Measurements from ENCODE around the gene RHOT2. TPM values are rescaled to one million over a fixed set of nuclear protein-coding genes. Genes with fewer than 3 reads are reported as not detected.
"Not testable (repeated sequence)": the region's sequence is repeated elsewhere in the genome, so short reads cannot be mapped to it uniquely, and the experiment has no call there.

The RHOT2 gene
- total and polyA plus RNA-seq, 2 donors (not counting 3 experiments of a cell fraction or from before 2014, with no cell fraction given), result 106 to 139 TPM

DNA sequence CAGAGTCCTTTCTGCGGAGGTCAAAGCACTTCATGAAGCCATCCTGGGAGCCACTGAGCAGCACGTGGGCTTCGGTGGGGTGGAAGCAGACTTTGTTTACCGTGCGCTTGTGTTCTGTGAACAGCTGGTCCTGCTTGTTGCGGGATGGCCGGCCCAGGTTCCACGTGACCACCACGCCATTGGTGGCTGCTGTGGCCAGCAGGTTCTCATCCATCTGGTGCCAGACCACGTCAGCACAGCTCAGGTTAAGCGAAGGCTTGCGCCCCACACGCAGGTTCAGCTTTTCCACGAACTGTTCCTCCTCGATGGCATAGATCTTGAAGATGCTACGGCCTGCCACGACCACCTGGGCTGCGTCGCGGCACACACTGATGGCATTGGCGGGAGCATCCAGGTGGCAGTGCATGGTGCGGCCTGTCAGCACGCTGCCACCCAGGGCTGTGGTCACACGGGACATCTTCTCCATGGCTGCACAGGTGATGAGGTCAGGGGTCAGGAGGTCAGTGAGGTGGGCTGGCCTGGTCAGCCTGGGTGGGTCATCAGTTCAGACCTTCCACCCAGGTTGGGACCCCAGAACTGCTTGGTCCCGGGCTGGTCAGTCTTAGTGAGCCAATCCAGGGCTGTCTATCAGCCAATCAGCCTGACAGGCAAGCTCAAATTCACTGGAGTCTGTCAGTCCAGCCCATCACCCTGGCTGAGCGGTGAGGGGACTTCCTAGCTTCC, 21.4 kb downstream of the RHOT2 start:
- H2AFZ ChIP-seq (ENCODE audit: low read depth, low read length), result peak overlapping the region; percentile 76
- TF ChIP-seq, protein P1, sequence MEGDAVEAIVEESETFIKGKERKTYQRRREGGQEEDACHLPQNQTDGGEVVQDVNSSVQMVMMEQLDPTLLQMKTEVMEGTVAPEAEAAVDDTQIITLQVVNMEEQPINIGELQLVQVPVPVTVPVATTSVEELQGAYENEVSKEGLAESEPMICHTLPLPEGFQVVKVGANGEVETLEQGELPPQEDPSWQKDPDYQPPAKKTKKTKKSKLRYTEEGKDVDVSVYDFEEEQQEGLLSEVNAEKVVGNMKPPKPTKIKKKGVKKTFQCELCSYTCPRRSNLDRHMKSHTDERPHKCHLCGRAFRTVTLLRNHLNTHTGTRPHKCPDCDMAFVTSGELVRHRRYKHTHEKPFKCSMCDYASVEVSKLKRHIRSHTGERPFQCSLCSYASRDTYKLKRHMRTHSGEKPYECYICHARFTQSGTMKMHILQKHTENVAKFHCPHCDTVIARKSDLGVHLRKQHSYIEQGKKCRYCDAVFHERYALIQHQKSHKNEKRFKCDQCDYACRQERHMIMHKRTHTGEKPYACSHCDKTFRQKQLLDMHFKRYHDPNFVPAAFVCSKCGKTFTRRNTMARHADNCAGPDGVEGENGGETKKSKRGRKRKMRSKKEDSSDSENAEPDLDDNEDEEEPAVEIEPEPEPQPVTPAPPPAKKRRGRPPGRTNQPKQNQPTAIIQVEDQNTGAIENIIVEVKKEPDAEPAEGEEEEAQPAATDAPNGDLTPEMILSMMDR (IDR thresholded peaks at IDR 0.05; ENCODE audit: extremely low read depth in 1 of 2, insufficient read depth in 1 of 2, low read depth in 1 of 2, low read length in 2 of 2), result no peak
- TF ChIP-seq FOS (IDR thresholded peaks at IDR 0.05; ENCODE audit: borderline replicate concordance, insufficient read depth, low read length) (no peak), POLR2AphosphoS5 (IDR thresholded peaks at IDR 0.05; ENCODE audit: insufficient read depth, low read depth, low read length) (no peak), JUN (IDR thresholded peaks at IDR 0.05; ENCODE audit: borderline replicate concordance, insufficient read depth, insufficient read length, low read depth) (no peak), EZH2 (IDR thresholded peaks at IDR 0.05; ENCODE audit: borderline replicate concordance, low read depth, low read length, severe bottlenecking) (no peak), GATA2 (IDR thresholded peaks at IDR 0.05; ENCODE audit: insufficient read depth, insufficient read length, low read depth, low read length) (no peak)
- TF ChIP-seq, protein P2, sequence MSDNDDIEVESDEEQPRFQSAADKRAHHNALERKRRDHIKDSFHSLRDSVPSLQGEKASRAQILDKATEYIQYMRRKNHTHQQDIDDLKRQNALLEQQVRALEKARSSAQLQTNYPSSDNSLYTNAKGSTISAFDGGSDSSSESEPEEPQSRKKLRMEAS (IDR thresholded peaks at IDR 0.05; ENCODE audit: insufficient read depth, insufficient read length), result no peak

DNA sequence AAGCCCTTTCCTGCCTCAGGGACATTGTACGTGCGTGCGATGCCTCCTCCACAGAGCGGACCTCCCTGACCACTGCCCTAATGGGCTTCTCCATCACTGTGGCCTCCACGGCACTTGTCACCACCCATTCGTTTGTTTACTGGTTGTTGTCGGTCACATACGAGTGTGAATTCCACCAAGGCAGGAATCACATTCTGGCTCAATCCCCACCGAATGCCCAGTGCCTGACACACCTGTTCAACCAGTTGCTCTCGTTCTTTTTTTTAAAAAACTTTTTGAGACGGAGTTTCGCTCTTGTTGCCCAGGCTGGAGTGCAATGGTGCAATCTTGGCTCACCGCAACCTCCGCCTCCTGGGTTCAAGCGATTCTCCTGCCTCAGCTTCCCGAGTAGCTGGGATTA, 23.3 kb downstream of the RHOT2 start:
- FAIRE-seq; H3K4me2 ChIP-seq (ENCODE audit: insufficient read depth, low read length); H3K27ac ChIP-seq (ENCODE audit: insufficient read depth, low read depth, low read length); DNase-seq (ENCODE audit: low read depth, low spot score); H3K4me3 ChIP-seq (replicated peaks in 1 of 3; ENCODE audit: insufficient read depth in 1 of 3, low read depth in 1 of 3, low read length in 3 of 3); H4K20me1 ChIP-seq (replicated peaks; ENCODE audit: control insufficient read depth, extremely low read depth, insufficient read depth, low read length); H2AFZ ChIP-seq (ENCODE audit: low read depth, low read length); H3K9me1 ChIP-seq (replicated peaks; ENCODE audit: control insufficient read depth, extremely low read depth, insufficient read depth, low read length); H3K79me2 ChIP-seq (ENCODE audit: control insufficient read depth, insufficient read depth, low read length); dilution Hi-C loops (cut with MboI; ENCODE audit: extremely low pct_ligation_motif_present, low sequenced_read_pairs); H3K9ac ChIP-seq (replicated peaks; ENCODE audit: extremely low read depth, insufficient read depth, low read length); H3K36me3 ChIP-seq (ENCODE audit: control insufficient read depth in 2 of 2, extremely low read depth in 1 of 2, insufficient read depth in 2 of 2, low read length in 2 of 2); intact Hi-C loops (cut with micrococcal nuclease); POLR2A ChIA-PET; BruUV-seq (replicated peaks); H3K4me1 ChIP-seq (ENCODE audit: control insufficient read depth, extremely low read depth, insufficient read depth, low read length); H3K9me3 ChIP-seq (replicated peaks; ENCODE audit: control insufficient read depth, insufficient read depth, low read length): not testable (repeated sequence)
- peaks cover 32 to 34% of the 10 kb centered on the region in 2 experiments for H3K27me3 ChIP-seq (ENCODE audit: control insufficient read depth in 2 of 2, insufficient read depth in 2 of 2, low read length in 2 of 2)
- CTCF ChIA-PET, result interaction anchor here (1.6 kb wide), 1 partner anchor 29 kb away, joined by 6 read pairs; the partner anchor contains the start of gene ANTKMT

More for the DNA sequence above, 21.4 kb downstream of the RHOT2 start:
- FAIRE-seq (no peak), DNase-seq (ENCODE audit: low read depth, low spot score) (no peak)
- Histone ChIP-seq H3K27ac (ENCODE audit: insufficient read depth, low read depth, low read length) (peak overlapping the region; percentile 49), H3K9ac (replicated peaks; ENCODE audit: extremely low read depth, insufficient read depth, low read length) (peak overlapping the region; percentile 75), H3K36me3 (ENCODE audit: control insufficient read depth in 2 of 2, extremely low read depth in 1 of 2, insufficient read depth in 2 of 2, low read length in 2 of 2) (peaks cover 0 to 10% of the 10 kb centered on the region in 2 experiments), H3K9me1 (replicated peaks; ENCODE audit: control insufficient read depth, extremely low read depth, insufficient read depth, low read length) (no peaks in the 10 kb centered on the region), H4K20me1 (replicated peaks; ENCODE audit: control insufficient read depth, extremely low read depth, insufficient read depth, low read length) (no peaks in the 10 kb centered on the region), H3K9me3 (replicated peaks; ENCODE audit: control insufficient read depth, insufficient read depth, low read length) (no peaks in the 10 kb centered on the region), H3K79me2 (ENCODE audit: control insufficient read depth, insufficient read depth, low read length) (no peaks in the 10 kb centered on the region), H3K27me3 (ENCODE audit: control insufficient read depth in 2 of 2, insufficient read depth in 2 of 2, low read length in 2 of 2) (peaks cover 16% of the 10 kb centered on the region in 2 experiments), H3K4me3 (replicated peaks in 1 of 3; ENCODE audit: insufficient read depth in 1 of 3, low read depth in 1 of 3, low read length in 3 of 3) (peak overlapping the region; percentile 72 to 78 (median 78)), H3K4me1 (ENCODE audit: control insufficient read depth, extremely low read depth, insufficient read depth, low read length) (peaks cover 6% of the 10 kb centered on the region), H3K4me2 (ENCODE audit: insufficient read depth, low read length) (peak overlapping the region; percentile 69)
- ChIA-PET POLR2A (no interaction called here), CTCF (interaction anchor here (1.2 to 1.6 kb wide), 5 partner anchors 14 to 31 kb away, joined by 3 to 8 read pairs (median 4); partner anchors contain the start of gene ANTKMT)
- dilution Hi-C loops (cut with MboI; ENCODE audit: extremely low pct_ligation_motif_present, low sequenced_read_pairs), result no loop called here
- no TSS peak for BruUV-seq (replicated peaks)
- intact Hi-C loops (cut with micrococcal nuclease), result no loop called here

Measured in endothelial cell of umbilical vein (primary cell).